Measurements from ENCODE around the gene TBC1D22A. TPM values are rescaled to one million over a fixed set of nuclear protein-coding genes. Genes with fewer than 3 reads are reported as not detected.
"Not testable (repeated sequence)": the region's sequence is repeated elsewhere in the genome, so short reads cannot be mapped to it uniquely, and the experiment has no call there.

TBC1D22A gene
- total and polyA plus RNA-seq, 2 donors: 11.8 to 25.7 TPM

DNA sequence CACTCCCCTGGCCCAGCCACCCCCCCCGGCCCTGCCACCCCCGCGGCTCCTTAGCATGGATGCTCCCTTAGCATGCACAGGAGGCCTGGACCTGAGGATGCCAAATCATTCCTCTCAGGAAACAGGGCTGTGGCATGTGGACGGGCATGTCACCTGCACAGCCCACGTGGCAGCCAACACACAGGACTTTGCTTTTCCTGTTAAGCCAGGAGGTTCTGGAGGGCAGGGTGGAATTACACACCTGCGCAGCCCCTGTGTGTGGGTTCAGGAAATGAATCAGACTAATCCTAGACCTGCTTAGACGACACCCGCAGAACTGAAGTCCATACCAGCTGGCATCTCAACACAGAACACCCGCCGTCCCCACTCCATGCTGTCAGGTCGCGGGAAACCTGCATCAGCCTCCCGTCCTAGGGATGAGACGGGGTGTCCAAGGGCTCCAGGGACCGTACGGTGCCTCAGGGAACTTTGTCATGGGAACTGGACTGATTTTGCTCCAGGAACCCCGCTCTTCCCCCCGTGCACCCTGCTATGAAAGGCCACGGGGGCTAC, 34.6 kb upstream of the TBC1D22A start:
- Histone ChIP-seq H3K27me3 (ENCODE audit: control insufficient read depth in 2 of 2, insufficient read depth in 1 of 2, low read length in 1 of 2) (no peaks in the 10 kb centered on the region), H3K4me1 (ENCODE audit: control insufficient read depth in 2 of 2, insufficient read depth in 2 of 2, low read length in 2 of 2) (peaks cover 7 to 25% of the 10 kb centered on the region in 2 donors), H3K36me3 (ENCODE audit: control insufficient read depth in 2 of 2, insufficient read depth in 2 of 2, low read length in 1 of 2) (peaks cover 69% of the 10 kb centered on the region in 2 donors), H3K9me3 (ENCODE audit: control insufficient read depth in 2 of 2, insufficient read depth in 1 of 2, low read length in 1 of 2) (no peaks in the 10 kb centered on the region), H3K27ac (ENCODE audit: low read depth in 1 of 2, low read length in 1 of 2) (peak overlapping the region in 1 of 2 donors; percentile 13), H3K4me3 (ENCODE audit: low read length in 2 of 2) (no peak overlapping the region)
- 88% methylated on average over 19 of the region's 19 CpGs for WGBS
- no peak for DNase-seq (ENCODE audit: low read depth in 6 of 9, low spot score in 9 of 9)

DNA sequence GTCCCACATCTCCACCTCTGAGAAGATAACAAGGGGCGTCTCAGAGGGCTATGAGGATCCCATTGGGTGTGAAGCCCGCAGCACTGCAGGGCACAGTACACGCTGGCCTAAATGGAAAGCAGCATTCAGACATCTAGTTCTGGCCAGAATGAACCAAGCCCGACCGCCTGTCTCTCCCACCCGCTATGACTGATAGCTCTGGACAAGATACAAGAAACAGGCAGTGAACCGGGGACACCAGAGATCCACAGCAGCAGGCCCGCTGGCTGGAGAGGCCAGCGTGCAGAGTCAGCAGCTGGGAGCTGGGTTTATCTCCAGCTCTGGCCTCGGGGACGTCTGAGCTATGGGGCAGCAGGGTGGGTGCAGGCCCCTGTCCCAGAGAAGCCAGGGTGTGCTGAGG, 34.0 kb upstream of the TBC1D22A start:
- no peak overlapping the region for H3K27ac ChIP-seq (ENCODE audit: low read depth in 1 of 2, low read length in 1 of 2)
- WGBS: 96% methylated on average over 11 of the region's 11 CpGs

DNA sequence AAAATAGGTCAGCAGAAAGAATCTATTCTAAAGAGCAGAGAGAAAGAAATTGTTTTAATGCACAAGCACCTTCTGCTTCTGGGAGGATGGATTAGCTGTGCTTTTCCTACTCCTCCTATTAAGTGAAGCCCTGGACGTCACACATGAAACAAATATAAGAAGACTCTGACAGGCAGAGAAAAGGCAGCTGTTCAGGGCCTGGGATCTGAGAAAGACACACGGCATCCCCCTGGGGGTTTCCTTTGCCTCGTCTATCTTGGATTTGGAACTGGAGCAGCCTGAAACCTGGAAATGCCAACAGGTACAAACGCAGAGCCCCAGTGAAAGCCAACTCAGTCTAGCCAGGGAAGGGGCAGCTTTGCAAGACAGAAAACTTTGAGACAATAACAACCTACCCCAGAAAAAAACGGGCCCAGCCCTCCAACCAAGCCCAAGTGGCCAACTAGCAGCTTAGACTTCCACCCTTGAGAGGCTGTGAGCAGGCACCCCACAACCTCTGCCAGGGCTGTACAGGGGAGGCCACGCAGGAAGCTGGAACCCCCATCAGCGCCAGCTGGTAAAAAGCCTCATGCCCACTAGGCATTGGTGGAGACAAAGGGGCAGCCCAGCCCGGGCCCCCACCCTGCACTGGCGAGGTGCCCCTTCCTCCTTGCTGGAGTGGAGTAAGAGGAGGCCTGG, 31.7 kb upstream of the TBC1D22A start:
- 95% methylated on average over 9 of the region's 9 CpGs for WGBS
- DNase-seq (ENCODE audit: low read depth in 6 of 9, low spot score in 9 of 9): no peak

More for the DNA sequence above, 34.0 kb upstream of the TBC1D22A start:
- H3K4me3 ChIP-seq (ENCODE audit: low read length in 2 of 2): no peak overlapping the region
- H3K27me3 ChIP-seq (ENCODE audit: control insufficient read depth in 2 of 2, insufficient read depth in 1 of 2, low read length in 1 of 2): no peaks in the 10 kb centered on the region
- DNase-seq (ENCODE audit: low read depth in 6 of 9, low spot score in 9 of 9): no peak
- H3K9me3 ChIP-seq (ENCODE audit: control insufficient read depth in 2 of 2, insufficient read depth in 1 of 2, low read length in 1 of 2): no peaks in the 10 kb centered on the region
- H3K36me3 ChIP-seq (ENCODE audit: control insufficient read depth in 2 of 2, insufficient read depth in 2 of 2, low read length in 1 of 2): peaks cover 65 to 67% of the 10 kb centered on the region in 2 donors
- H3K4me1 ChIP-seq (ENCODE audit: control insufficient read depth in 2 of 2, insufficient read depth in 2 of 2, low read length in 2 of 2): peaks cover 7 to 25% of the 10 kb centered on the region in 2 donors

DNA sequence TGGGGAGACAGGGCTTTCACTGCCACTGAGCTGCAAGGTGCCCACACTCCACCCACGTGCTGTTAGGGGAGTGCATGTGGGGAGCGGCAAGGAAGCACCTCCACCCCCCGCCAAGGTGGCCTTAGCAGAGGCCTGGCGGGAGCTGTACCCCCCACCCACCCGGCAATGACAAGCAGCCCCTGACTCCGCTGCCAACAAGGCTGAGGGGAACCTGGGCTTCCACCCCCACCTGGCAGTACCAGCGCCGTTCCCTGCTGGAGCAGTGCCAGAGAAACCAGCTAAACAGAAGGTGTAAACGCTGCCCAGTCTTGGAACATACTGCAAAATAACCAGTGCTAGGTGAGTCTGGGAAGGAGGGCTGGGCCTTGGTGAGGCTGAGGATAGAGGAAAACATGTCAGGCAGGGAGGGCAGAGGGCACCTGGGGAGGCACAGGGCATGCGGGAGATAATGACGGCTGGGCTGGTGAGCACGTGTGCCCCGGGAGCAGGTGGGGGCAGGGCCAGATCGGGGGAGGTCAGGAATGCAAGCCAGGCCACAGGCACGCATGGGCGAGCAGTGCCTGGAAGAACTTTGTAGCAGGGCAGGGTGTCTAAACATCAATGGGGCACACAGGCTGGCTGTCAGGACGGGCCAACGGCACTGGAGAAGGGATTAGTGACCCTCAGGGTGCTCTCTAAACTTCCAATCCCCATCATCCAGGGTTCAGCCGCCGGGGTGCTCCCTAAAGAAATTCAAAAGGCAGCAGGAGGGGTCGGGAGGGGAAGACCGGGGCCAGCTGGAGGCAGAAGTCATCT, 31.0 kb upstream of the TBC1D22A start:
- 93% methylated on average over 22 of the region's 22 CpGs for WGBS
- no peak overlapping the region for H3K4me3 ChIP-seq (ENCODE audit: low read length in 2 of 2)
- peaks cover 44 to 52% of the 10 kb centered on the region in 2 donors for H3K36me3 ChIP-seq (ENCODE audit: control insufficient read depth in 2 of 2, insufficient read depth in 2 of 2, low read length in 1 of 2)
- H3K4me1 ChIP-seq (ENCODE audit: control insufficient read depth in 2 of 2, insufficient read depth in 2 of 2, low read length in 2 of 2): peaks cover 23 to 49% of the 10 kb centered on the region in 2 donors
- H3K27ac ChIP-seq (ENCODE audit: low read depth in 1 of 2, low read length in 1 of 2): peak overlapping the region; percentile 8 to 41
- DNase-seq (ENCODE audit: low read depth in 6 of 9, low spot score in 9 of 9): no peak
- no peaks in the 10 kb centered on the region for H3K27me3 ChIP-seq (ENCODE audit: control insufficient read depth in 2 of 2, insufficient read depth in 1 of 2, low read length in 1 of 2)
- no peaks in the 10 kb centered on the region for H3K9me3 ChIP-seq (ENCODE audit: control insufficient read depth in 2 of 2, insufficient read depth in 1 of 2, low read length in 1 of 2)

More for the DNA sequence above, 31.7 kb upstream of the TBC1D22A start:
- no peak overlapping the region for H3K4me3 ChIP-seq (ENCODE audit: low read length in 2 of 2)
- H3K27me3 ChIP-seq (ENCODE audit: control insufficient read depth in 2 of 2, insufficient read depth in 1 of 2, low read length in 1 of 2): no peaks in the 10 kb centered on the region
- H3K4me1 ChIP-seq (ENCODE audit: control insufficient read depth in 2 of 2, insufficient read depth in 2 of 2, low read length in 2 of 2): peaks cover 19 to 42% of the 10 kb centered on the region in 2 donors
- H3K9me3 ChIP-seq (ENCODE audit: control insufficient read depth in 2 of 2, insufficient read depth in 1 of 2, low read length in 1 of 2): no peaks in the 10 kb centered on the region
- H3K27ac ChIP-seq (ENCODE audit: low read depth in 1 of 2, low read length in 1 of 2): peak overlapping the region; percentile 8 to 41
- H3K36me3 ChIP-seq (ENCODE audit: control insufficient read depth in 2 of 2, insufficient read depth in 2 of 2, low read length in 1 of 2): peaks cover 48 to 51% of the 10 kb centered on the region in 2 donors

DNA sequence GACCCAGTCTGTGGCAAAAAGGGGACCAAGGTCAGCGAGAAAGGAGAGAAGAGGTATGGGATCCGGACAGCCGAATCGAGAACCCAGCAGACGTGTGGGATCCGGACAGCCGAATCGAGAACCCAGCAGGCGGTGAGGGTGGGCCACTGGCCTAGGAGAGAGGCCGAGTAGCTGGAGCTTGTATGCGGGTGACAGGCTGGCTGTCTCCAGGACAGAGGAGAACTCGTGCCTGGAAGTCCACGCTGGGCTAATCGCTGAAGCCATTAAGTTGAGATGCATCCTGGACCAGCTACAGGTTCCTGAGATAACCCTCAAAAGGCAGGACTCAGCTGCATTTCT, 30.4 kb upstream of the TBC1D22A start:
- no peak for DNase-seq (ENCODE audit: low read depth in 6 of 9, low spot score in 9 of 9)
- Histone ChIP-seq H3K4me3 (ENCODE audit: low read length in 2 of 2) (no peak overlapping the region), H3K36me3 (ENCODE audit: control insufficient read depth in 2 of 2, insufficient read depth in 2 of 2, low read length in 1 of 2) (peaks cover 38 to 51% of the 10 kb centered on the region in 2 donors), H3K4me1 (ENCODE audit: control insufficient read depth in 2 of 2, insufficient read depth in 2 of 2, low read length in 2 of 2) (peaks cover 23 to 53% of the 10 kb centered on the region in 2 donors), H3K27ac (ENCODE audit: low read depth in 1 of 2, low read length in 1 of 2) (no peak overlapping the region), H3K9me3 (ENCODE audit: control insufficient read depth in 2 of 2, insufficient read depth in 1 of 2, low read length in 1 of 2) (no peaks in the 10 kb centered on the region), H3K27me3 (ENCODE audit: control insufficient read depth in 2 of 2, insufficient read depth in 1 of 2, low read length in 1 of 2) (no peaks in the 10 kb centered on the region)
- 97% methylated on average over 14 of the region's 14 CpGs for WGBS

DNA sequence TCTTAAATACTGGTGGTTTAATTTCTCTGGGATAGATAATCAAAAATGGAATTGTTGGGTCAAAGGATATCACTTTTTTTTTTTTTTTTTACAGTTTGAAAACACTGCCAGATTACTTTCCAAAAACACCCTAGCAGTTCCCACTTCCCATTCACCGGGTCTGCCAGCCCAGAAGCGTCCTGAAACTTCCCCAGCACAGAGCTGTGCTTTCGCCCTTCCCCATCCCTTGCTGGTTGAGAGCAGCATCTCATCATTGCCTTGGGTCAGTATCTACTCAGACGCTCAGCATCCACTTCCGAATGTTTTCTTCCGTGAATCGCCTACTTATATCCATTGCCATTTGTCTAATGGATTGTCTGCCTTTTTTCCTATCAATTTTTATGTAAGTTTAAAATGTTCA, 29.9 kb upstream of the TBC1D22A start:
- DNase-seq (ENCODE audit: low read depth in 6 of 9, low spot score in 9 of 9): no peak
- Histone ChIP-seq H3K27ac (ENCODE audit: low read depth in 1 of 2, low read length in 1 of 2) (no peak overlapping the region), H3K9me3 (ENCODE audit: control insufficient read depth in 2 of 2, insufficient read depth in 1 of 2, low read length in 1 of 2) (no peaks in the 10 kb centered on the region), H3K4me3 (ENCODE audit: low read length in 2 of 2) (no peak overlapping the region), H3K36me3 (ENCODE audit: control insufficient read depth in 2 of 2, insufficient read depth in 2 of 2, low read length in 1 of 2) (peaks cover 34 to 46% of the 10 kb centered on the region in 2 donors), H3K27me3 (ENCODE audit: control insufficient read depth in 2 of 2, insufficient read depth in 1 of 2, low read length in 1 of 2) (no peaks in the 10 kb centered on the region), H3K4me1 (ENCODE audit: control insufficient read depth in 2 of 2, insufficient read depth in 2 of 2, low read length in 2 of 2) (peaks cover 23 to 53% of the 10 kb centered on the region in 2 donors)
- WGBS: 95% methylated on average over 7 of the region's 7 CpGs

DNA sequence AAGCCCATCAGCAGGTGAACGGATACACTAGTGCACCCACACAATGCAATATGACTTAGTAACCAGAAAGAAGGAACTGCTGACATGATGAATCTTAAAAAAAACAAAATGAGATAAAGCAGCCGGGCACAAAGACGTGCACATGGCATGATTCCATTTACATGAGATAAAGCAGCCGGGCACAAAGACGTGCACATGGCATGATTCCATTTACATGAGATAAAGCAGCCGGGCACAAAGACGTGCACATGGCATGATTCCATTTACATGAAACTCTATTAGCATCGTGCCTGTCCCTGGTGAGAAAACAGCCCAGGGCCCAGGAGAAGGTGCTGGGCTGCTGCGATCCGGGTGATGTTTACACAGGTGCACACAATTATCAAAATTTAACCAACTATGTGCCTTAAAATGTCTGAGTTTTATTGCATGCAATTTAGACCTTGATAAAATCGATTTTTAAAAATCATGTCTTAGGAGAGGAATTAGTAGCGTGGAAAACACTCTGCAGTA, 28.2 kb upstream of the TBC1D22A start:
- H3K4me3 ChIP-seq (ENCODE audit: low read length in 2 of 2): peak overlapping the region; percentile 80 to 93
- peaks cover 19 to 30% of the 10 kb centered on the region in 2 donors for H3K36me3 ChIP-seq (ENCODE audit: control insufficient read depth in 2 of 2, insufficient read depth in 2 of 2, low read length in 1 of 2)
- H3K27me3 ChIP-seq (ENCODE audit: control insufficient read depth in 2 of 2, insufficient read depth in 1 of 2, low read length in 1 of 2); H3K9me3 ChIP-seq (ENCODE audit: control insufficient read depth in 2 of 2, insufficient read depth in 1 of 2, low read length in 1 of 2); DNase-seq (ENCODE audit: low read depth in 6 of 9, low spot score in 9 of 9): not testable (repeated sequence)
- peaks cover 28 to 57% of the 10 kb centered on the region in 2 donors for H3K4me1 ChIP-seq (ENCODE audit: control insufficient read depth in 2 of 2, insufficient read depth in 2 of 2, low read length in 2 of 2)
- H3K27ac ChIP-seq (ENCODE audit: low read depth in 1 of 2, low read length in 1 of 2): peak overlapping the region; percentile 49 to 94
- WGBS: 93% methylated on average over 12 of the region's 12 CpGs

DNA sequence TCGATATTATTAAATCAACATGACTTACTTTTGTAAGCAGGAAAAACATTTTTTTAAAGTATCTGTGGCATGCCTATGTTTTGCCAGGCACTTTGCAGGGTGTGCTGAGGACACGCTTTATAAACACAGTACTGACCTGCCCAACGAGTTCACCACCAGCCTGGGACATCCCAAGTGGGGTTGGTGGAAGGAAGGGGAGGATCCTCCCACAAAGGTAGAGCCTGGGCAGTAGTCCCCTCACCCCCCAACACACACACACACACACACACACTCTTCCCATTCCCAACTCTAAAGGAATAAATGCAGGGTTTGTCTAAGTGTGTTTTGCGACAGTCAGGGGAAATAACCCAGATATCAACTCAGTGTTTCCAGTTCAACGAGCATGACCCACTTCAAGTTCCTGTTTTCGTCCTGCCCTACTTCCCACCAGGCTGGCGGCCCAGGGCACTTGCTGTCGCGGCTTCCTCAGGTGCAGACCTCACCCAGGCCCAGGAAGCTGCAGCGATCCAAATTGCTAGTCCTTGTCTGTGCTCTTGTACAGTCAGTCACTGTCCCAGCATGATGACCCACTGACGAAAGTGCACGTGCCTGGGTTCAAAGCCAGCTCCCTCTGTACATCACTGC, 27.5 kb upstream of the TBC1D22A start:
- WGBS: 25% methylated on average over 12 of the region's 12 CpGs
- Histone ChIP-seq H3K9me3 (ENCODE audit: control insufficient read depth in 2 of 2, insufficient read depth in 1 of 2, low read length in 1 of 2) (no peaks in the 10 kb centered on the region), H3K4me3 (ENCODE audit: low read length in 2 of 2) (peak overlapping the region; percentile 80 to 93), H3K27me3 (ENCODE audit: control insufficient read depth in 2 of 2, insufficient read depth in 1 of 2, low read length in 1 of 2) (no peaks in the 10 kb centered on the region), H3K27ac (ENCODE audit: low read depth in 1 of 2, low read length in 1 of 2) (peak overlapping the region; percentile 87 to 94), H3K36me3 (ENCODE audit: control insufficient read depth in 2 of 2, insufficient read depth in 2 of 2, low read length in 1 of 2) (peaks cover 16 to 30% of the 10 kb centered on the region in 2 donors), H3K4me1 (ENCODE audit: control insufficient read depth in 2 of 2, insufficient read depth in 2 of 2, low read length in 2 of 2) (peaks cover 28 to 63% of the 10 kb centered on the region in 2 donors)
- DNase-seq (ENCODE audit: low read depth in 6 of 9, low spot score in 9 of 9): peak in 7 of 9 donors; percentile 57 to 89 (median 71)
